HCT116 (cell line): ENCODE data around the gene AMY2A. TPM values are rescaled to one million over a fixed set of nuclear protein-coding genes. Genes with fewer than 3 reads are reported as not detected.
"Not testable (repeated sequence)": the region's sequence is repeated elsewhere in the genome, so short reads cannot be mapped to it uniquely, and the experiment has no call there.

Source experiments
- ATAC-seq: fragments of 200-7000 bp; cut with Tn5 transposase; 2 replicates; pipeline ENCODE4 v1.9.1; 2020; ENCODE audit warnings: mild to moderate bottlenecking, moderate library complexity
- BruUV-seq: library from RNA; stranded (reverse); fragments of 400-500 nt; replicated peaks from 2 replicates; lab custom pipeline; 2021; lab: Mats Ljungman, UMichigan
- CTCF ChIA-PET: fragments of 300-600 bp; sonication (Branson Sonifier 250); formaldehyde crosslinking; loops from one replicate; lab custom pipeline; 2021; ENCODE audit warnings: antibody characterized with exemption; lab: Charles Lee
- POLR2A ChIA-PET: fragments of 300-600, 350-600 bp; sonication (Branson Sonifier 250); formaldehyde crosslinking; loops from one replicate; lab custom pipeline; 2021; ENCODE audit warnings: antibody characterized with exemption; lab: Charles Lee
- RAD21 ChIA-PET, 2 experiments: fragments of 300-600 bp; sonication (Branson Sonifier 250); formaldehyde crosslinking; loops; one replicate each; lab custom pipeline; 2023; ENCODE audit warnings: low total read pairs in 2 of 2; ENCODE audit not compliant: uncharacterized antibody in 2 of 2, unreplicated experiment in 2 of 2, low non-redundant PET in 1 of 2; lab: Charles Lee
- DNase-seq: peaks from one replicate; pipeline ENCODE4 v3.0.0-alpha.2; 2010; ENCODE audit warnings: low read depth, low spot score
- H2AFZ ChIP-seq: fragments of 200-600 bp; shearing (Covaris generic), sonication (generic); 2 replicates; pipeline ENCODE4 v1.6.1; 2017; ENCODE audit warnings: low read depth, mixed run types, mixed read lengths, antibody characterized with exemption, low read length; ENCODE audit not compliant: poor library complexity, severe bottlenecking
- H3K27ac ChIP-seq: 2 replicates; pipeline ENCODE4 v1.5.1; 2012; ENCODE audit warnings: low read depth, low read length
- H3K27me3 ChIP-seq: fragments of 200-600 bp; sonication (generic); 2 replicates; pipeline ENCODE4 v1.6.1; 2016; ENCODE audit warnings: mixed run types, low read length, mixed read lengths; ENCODE audit not compliant: insufficient read depth
- H3K36me3 ChIP-seq, 2 experiments: fragments of 200-500 bp in 1 of 2; fragments of 200-600 bp in 1 of 2; sonication (Bioruptor generic) in 1 of 2; sonication (generic) in 1 of 2; 2 replicates each; pipeline versions ENCODE4 v1.5.1 to v1.6.1; 2014 to 2016; ENCODE audit warnings: low read length in 2 of 2, inconsistent platforms in 1 of 2, mixed read lengths in 1 of 2, mixed run types in 1 of 2; ENCODE audit not compliant: insufficient read depth in 2 of 2, control insufficient read depth in 1 of 2
- H3K4me1 ChIP-seq, 2 experiments: fragments of 200-600 bp in 1 of 2; sonication (generic) in 1 of 2; 2 replicates each; pipeline versions ENCODE4 v1.5.1 to v1.6.1; 2012 to 2017; ENCODE audit warnings: low read length in 2 of 2, inconsistent platforms in 1 of 2, mild to moderate bottlenecking in 1 of 2, mixed read lengths in 1 of 2, mixed run types in 1 of 2, moderate library complexity in 1 of 2; ENCODE audit not compliant: insufficient read depth in 2 of 2, control insufficient read depth in 1 of 2
- H3K4me2 ChIP-seq: fragments of 200-600 bp; sonication (generic); 2 replicates; pipeline ENCODE4 v1.6.1; 2017; ENCODE audit warnings: mixed run types, low read length, mixed read lengths
- H3K4me3 ChIP-seq, 2 experiments: fragments of 200-600 bp in 1 of 2; sonication (generic) in 1 of 2; replicated peaks in 1 of 2; 2 replicates each; pipeline ENCODE4 v1.5.1; 2011 to 2016; ENCODE audit warnings: low read length in 2 of 2, control low read depth in 1 of 2, low read depth in 1 of 2, mild to moderate bottlenecking in 1 of 2, mixed read lengths in 1 of 2, mixed run types in 1 of 2
- H3K79me2 ChIP-seq: fragments of 200-600 bp; sonication (generic); 2 replicates; pipeline ENCODE4 v1.6.1; 2017; ENCODE audit warnings: mild to moderate bottlenecking, mixed run types, low read length, moderate library complexity, mixed read lengths; ENCODE audit not compliant: insufficient read depth
- H3K9ac ChIP-seq: fragments of 200-600 bp; sonication (generic); 2 replicates; pipeline ENCODE4 v1.6.1; 2016; ENCODE audit warnings: low read length, mixed read lengths
- H3K9me2 ChIP-seq: fragments of 200-600 bp; sonication (generic), shearing (Covaris generic); 2 replicates; pipeline ENCODE4 v1.6.1; 2017; ENCODE audit warnings: mixed run types, mild to moderate bottlenecking, moderate library complexity; ENCODE audit not compliant: insufficient read depth
- H3K9me3 ChIP-seq, 2 experiments: fragments of 200-500 bp in 1 of 2; fragments of 200-600 bp in 1 of 2; sonication (Bioruptor generic) in 1 of 2; sonication (generic) in 1 of 2; 2 replicates each; pipeline ENCODE4 v1.6.1; 2014 to 2017; ENCODE audit warnings: low read length in 2 of 2, mixed read lengths in 2 of 2, inconsistent platforms in 1 of 2, low read depth in 1 of 2, mild to moderate bottlenecking in 1 of 2, mixed run types in 1 of 2, moderate library complexity in 1 of 2; ENCODE audit not compliant: control insufficient read depth in 1 of 2, insufficient read depth in 1 of 2
- H4K20me1 ChIP-seq: fragments of 200-600 bp; sonication (generic), shearing (Covaris generic); 2 replicates; pipeline ENCODE4 v1.6.1; 2017; ENCODE audit warnings: mixed run types, mild to moderate bottlenecking, moderate library complexity; ENCODE audit not compliant: insufficient read depth
- CBX3 ChIP-seq: IDR thresholded peaks from 2 replicates; pipeline ENCODE4 v1.6.1; 2012; ENCODE audit warnings: low read depth
- CEBPB ChIP-seq: IDR thresholded peaks from 2 replicates; pipeline ENCODE4 v1.6.1; 2012; ENCODE audit warnings: low read depth
- ELF1 ChIP-seq: IDR thresholded peaks from 2 replicates; pipeline ENCODE4 v1.6.1; 2012; ENCODE audit warnings: low read depth, borderline replicate concordance
- EZH2 ChIP-seq: fragments of 200-600 bp; sonication (generic); IDR thresholded peaks from 2 replicates; pipeline ENCODE4 v1.6.1; 2017; ENCODE audit warnings: antibody characterized with exemption, mixed run types
- EZH2phosphoT487 ChIP-seq: fragments of 200-600 bp; IDR thresholded peaks from 2 replicates; pipeline ENCODE4 v1.6.1; 2018; ENCODE audit warnings: antibody characterized with exemption, borderline replicate concordance
- MAX ChIP-seq: IDR thresholded peaks from 2 replicates; pipeline ENCODE4 v1.6.1; 2012
- POLR2A ChIP-seq: IDR thresholded peaks from 2 replicates; pipeline ENCODE4 v1.7.0; 2011; ENCODE audit warnings: borderline replicate concordance; ENCODE audit not compliant: insufficient read depth, insufficient read length; ENCODE audit errors: extremely low read depth
- SIN3A ChIP-seq: IDR thresholded peaks from 2 replicates; pipeline ENCODE4 v1.6.1; 2012; ENCODE audit warnings: low read depth
- SP1 ChIP-seq: IDR thresholded peaks from 2 replicates; pipeline ENCODE4 v1.6.1; 2012; ENCODE audit warnings: low read depth
- SRF ChIP-seq: IDR thresholded peaks from 2 replicates; pipeline ENCODE4 v1.6.1; 2012; ENCODE audit warnings: low read depth
- TCF7L2 ChIP-seq: IDR thresholded peaks from 2 replicates; pipeline ENCODE4 v1.7.0; 2011; ENCODE audit warnings: borderline replicate concordance, inconsistent platforms; ENCODE audit not compliant: insufficient read depth, insufficient read length; ENCODE audit errors: extremely low read depth
- ZFX ChIP-seq: fragments of 450-650 bp; IDR thresholded peaks from 2 replicates; pipeline ENCODE4 v1.6.1; 2017
- intact Hi-C: fragments of 100-400 bp; cut with micrococcal nuclease; formaldehyde crosslinking; loops from 2 replicates; pipeline ENCODE4 v1.10.0; 2022
- total RNA-seq: library from RNA; stranded (reverse); gene quantifications from one replicate; pipeline ENCODE4 v1.2.1, GENCODE V29; 2021; ENCODE audit not compliant: unreplicated experiment
- TF ChIP-seq, protein P1 (sequence below): IDR thresholded peaks from 2 replicates; pipeline ENCODE4 v1.6.1; 2012

AMY2A gene
- total RNA-seq, 1 experiment from 2014 or later: 0.42 TPM

GRCh38 chr1:103571289-103571688, 45.9 kb upstream of the AMY2A start, which contains the start of gene AMY2B:
Gene AMY2B (plus strand): TSS chr1:103571589. CDS start chr1:103571603, 14 bp downstream.
- H3K27me3 ChIP-seq, H4K20me1 ChIP-seq, CTCF ChIA-PET, H2AFZ ChIP-seq, POLR2A ChIA-PET, ATAC-seq, H3K27ac ChIP-seq, H3K4me2 ChIP-seq, H3K4me1 ChIP-seq, RAD21 ChIA-PET, H3K9me2 ChIP-seq, intact Hi-C loops, H3K36me3 ChIP-seq, H3K79me2 ChIP-seq, H3K9ac ChIP-seq, H3K9me3 ChIP-seq, BruUV-seq, H3K4me3 ChIP-seq, DNase-seq: not testable (repeated sequence)

GRCh38 chr1:103576065-103576464, 41.2 kb upstream of the AMY2A start:
- RAD21 ChIA-PET: no interaction called here
- H4K20me1 ChIP-seq: no peaks in the 10 kb centered on the region
- CTCF ChIA-PET: no interaction called here

GRCh38 chr1:103576784-103577183, 40.4 kb upstream of the AMY2A start:
- RAD21 ChIA-PET, H3K27ac ChIP-seq, H3K79me2 ChIP-seq, POLR2A ChIA-PET, H3K4me3 ChIP-seq, intact Hi-C loops, H3K4me1 ChIP-seq, BruUV-seq, ATAC-seq, CTCF ChIA-PET, H3K27me3 ChIP-seq, H3K4me2 ChIP-seq, H3K9ac ChIP-seq, H3K36me3 ChIP-seq, DNase-seq, H3K9me3 ChIP-seq, H2AFZ ChIP-seq, H4K20me1 ChIP-seq, H3K9me2 ChIP-seq: not testable (repeated sequence)

More at GRCh38 chr1:103576065-103576464, 41.2 kb upstream of the AMY2A start:
- H3K27me3 ChIP-seq: no peaks in the 10 kb centered on the region
- no peaks in the 10 kb centered on the region for H3K9me3 ChIP-seq
- DNase-seq (no peak), ATAC-seq (no peak)
- POLR2A ChIA-PET: no interaction called here
- H3K4me1 ChIP-seq: no peaks in the 10 kb centered on the region
- H3K36me3 ChIP-seq: no peaks in the 10 kb centered on the region
- no peak overlapping the region for H3K4me3 ChIP-seq
- no peak overlapping the region for H3K9ac ChIP-seq
- no peak overlapping the region for H3K27ac ChIP-seq
- no peak overlapping the region for H3K4me2 ChIP-seq
- no peak overlapping the region for H2AFZ ChIP-seq
- H3K79me2 ChIP-seq: no peaks in the 10 kb centered on the region
- no peaks in the 10 kb centered on the region for H3K9me2 ChIP-seq
- BruUV-seq: no TSS peak
- intact Hi-C loops: no loop called here
- TF ChIP-seq MAX: no peak
- TF ChIP-seq EZH2: no peak
- no peak for TF ChIP-seq ZFX
- TF ChIP-seq SRF: no peak
- no peak for TF ChIP-seq CBX3
- TF ChIP-seq ELF1: no peak
- TF ChIP-seq POLR2A: no peak
- no peak for TF ChIP-seq CEBPB
- TF ChIP-seq, protein P1, sequence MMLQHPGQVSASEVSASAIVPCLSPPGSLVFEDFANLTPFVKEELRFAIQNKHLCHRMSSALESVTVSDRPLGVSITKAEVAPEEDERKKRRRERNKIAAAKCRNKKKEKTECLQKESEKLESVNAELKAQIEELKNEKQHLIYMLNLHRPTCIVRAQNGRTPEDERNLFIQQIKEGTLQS: no peak
- no peak for TF ChIP-seq SP1
- no peak for TF ChIP-seq EZH2phosphoT487
- no peak for TF ChIP-seq TCF7L2
- TF ChIP-seq SIN3A: no peak
- TF ChIP-seq, all 23 proteins: peak for 0
